SK-N-SH (cell line): ENCODE measurements around the gene VASH2. TPM values are rescaled to one million over a fixed set of nuclear protein-coding genes. Genes with fewer than 3 reads are reported as not detected.

Experiments used
- CTCF ChIA-PET: fragments of 300-600, 350-600 bp; formaldehyde crosslinking; extraction: SDS; loops from one replicate; lab custom pipeline; 2021; lab: Yijun Ruan, JAX
- POLR2A ChIA-PET: fragments of 350-600 bp; sonication (Branson Sonifier 250); formaldehyde crosslinking; extraction: SDS; loops from one replicate; lab custom pipeline; 2020; ENCODE audit warnings: antibody characterized with exemption, inconsistent platforms; lab: Yijun Ruan, JAX
- DNase-seq: peaks from one replicate; pipeline ENCODE4 v3.0.0; 2012
- H2AFZ ChIP-seq: fragments of 200-600 bp; sonication (generic); 2 replicates; pipeline ENCODE4 v1.8.1; 2016; ENCODE audit warnings: antibody characterized with exemption, mild to moderate bottlenecking, low read depth
- H3F3A ChIP-seq: fragments of 200-600 bp; sonication (generic); replicated peaks from 2 replicates; pipeline ENCODE3; 2016; ENCODE audit warnings: antibody characterized with exemption, mild to moderate bottlenecking; ENCODE audit not compliant: insufficient read depth
- H3K27ac ChIP-seq, 2 experiments: fragments of 200-500 bp in 1 of 2; fragments of 200-600 bp in 1 of 2; sonication (Bioruptor generic) in 1 of 2; sonication (generic), shearing (Covaris generic) in 1 of 2; 2 replicates each; pipeline versions ENCODE4 v1.5.1 to v1.6.1; 2014 to 2016; ENCODE audit warnings: low read depth in 2 of 2, inconsistent platforms in 1 of 2, low read length in 1 of 2, mild to moderate bottlenecking in 1 of 2, mixed read lengths in 1 of 2
- H3K27me3 ChIP-seq: fragments of 200-600 bp; sonication (generic), shearing (Covaris generic); 2 replicates; pipeline ENCODE4 v1.6.1; 2016; ENCODE audit warnings: mixed run types; ENCODE audit not compliant: insufficient read depth
- H3K36me3 ChIP-seq, 2 experiments: fragments of 200-500 bp in 1 of 2; fragments of 200-600 bp in 1 of 2; sonication (Bioruptor generic) in 1 of 2; sonication (generic) in 1 of 2; replicated peaks in 1 of 2; 2 replicates each; pipeline versions ENCODE3 to v1.5.1; 2014 to 2016; ENCODE audit warnings: low read length in 1 of 2, mild to moderate bottlenecking in 1 of 2; ENCODE audit not compliant: insufficient read depth in 2 of 2, control insufficient read depth in 1 of 2
- H3K4me1 ChIP-seq, 2 experiments: fragments of 200-500 bp in 1 of 2; fragments of 200-600 bp in 1 of 2; sonication (Bioruptor generic) in 1 of 2; sonication (generic), shearing (Covaris generic) in 1 of 2; 2 replicates each; pipeline versions ENCODE4 v1.5.1 to v1.6.1; 2014 to 2016; ENCODE audit warnings: low read depth in 1 of 2, low read length in 1 of 2, mixed run types in 1 of 2; ENCODE audit not compliant: insufficient read depth in 2 of 2, control insufficient read depth in 1 of 2
- H3K4me2 ChIP-seq: fragments of 200-600 bp; sonication (generic), shearing (Covaris generic); 2 replicates; pipeline ENCODE4 v1.6.1; 2017; ENCODE audit warnings: mixed run types
- H3K4me3 ChIP-seq, 2 experiments: fragments of 200-500 bp in 1 of 2; fragments of 200-600 bp in 1 of 2; sonication (Bioruptor generic) in 1 of 2; sonication (generic), shearing (Covaris generic) in 1 of 2; 2 replicates each; pipeline versions ENCODE4 v1.5.1 to v1.8.1; 2014 to 2016; ENCODE audit warnings: low read depth in 2 of 2, inconsistent platforms in 1 of 2, low read length in 1 of 2, mild to moderate bottlenecking in 1 of 2, mixed read lengths in 1 of 2, moderate library complexity in 1 of 2
- H3K79me2 ChIP-seq: fragments of 200-600 bp; sonication (generic); 2 replicates; pipeline ENCODE4 v1.8.1; 2017; ENCODE audit warnings: mild to moderate bottlenecking; ENCODE audit not compliant: insufficient read depth
- H3K9ac ChIP-seq: fragments of 200-600 bp; sonication (generic); 2 replicates; pipeline ENCODE4 v1.6.1; 2017; ENCODE audit warnings: mixed run types
- H3K9me2 ChIP-seq: fragments of 200-600 bp; sonication (generic); 2 replicates; pipeline ENCODE4 v1.6.1; 2017; ENCODE audit warnings: mixed run types
- H3K9me3 ChIP-seq: fragments of 200-600 bp; sonication (generic); 2 replicates; pipeline ENCODE4 v1.6.1; 2017; ENCODE audit warnings: mixed run types, mild to moderate bottlenecking, moderate library complexity
- H4K20me1 ChIP-seq: fragments of 200-600 bp; sonication (generic); 2 replicates; pipeline ENCODE4 v1.6.1; 2017; ENCODE audit warnings: mild to moderate bottlenecking, mixed run types; ENCODE audit not compliant: insufficient read depth
- CHD2 ChIP-seq: fragments of 150-350 bp; IDR thresholded peaks from 2 replicates; pipeline ENCODE4 v1.6.1; 2018; ENCODE audit warnings: low read length; ENCODE audit not compliant: partially characterized antibody
- EZH2phosphoT487 ChIP-seq: fragments of 200-600 bp; sonication (generic); IDR thresholded peaks from 2 replicates; pipeline ENCODE4 v1.6.1; 2017; ENCODE audit warnings: low read depth, mixed run types, mild to moderate bottlenecking, antibody characterized with exemption, moderate library complexity, borderline replicate concordance
- FOSL2 ChIP-seq: IDR thresholded peaks from 2 replicates; pipeline ENCODE4 v1.4.0; 2012; ENCODE audit warnings: low read depth, mild to moderate bottlenecking, moderate library complexity, borderline replicate concordance
- FOXJ3 ChIP-seq: sonication (generic); formaldehyde crosslinking; IDR thresholded peaks from 2 replicates; pipeline ENCODE4 v1.5.1; 2020; ENCODE audit warnings: mild to moderate bottlenecking, missing genetic modification reagents
- FOXM1 ChIP-seq: IDR thresholded peaks from 2 replicates; pipeline ENCODE4 v1.4.0; 2012; ENCODE audit warnings: low read depth, mild to moderate bottlenecking
- GABPA ChIP-seq: IDR thresholded peaks from 2 replicates; pipeline ENCODE4 v1.4.0; 2012; ENCODE audit warnings: low read depth, mild to moderate bottlenecking
- GATA2 ChIP-seq: sonication (generic); formaldehyde crosslinking; IDR thresholded peaks from 2 replicates; pipeline ENCODE4 v1.5.0; 2020; ENCODE audit warnings: mild to moderate bottlenecking, missing genetic modification reagents
- IRF3 ChIP-seq: fragments of 150-350 bp; IDR thresholded peaks from 2 replicates; pipeline ENCODE4 v1.6.1; 2016; ENCODE audit warnings: mild to moderate bottlenecking, low read depth, low read length
- JUND ChIP-seq: IDR thresholded peaks from 2 replicates; pipeline ENCODE4 v1.4.0; 2012
- MXI1 ChIP-seq: IDR thresholded peaks from 2 replicates; pipeline ENCODE4 v1.6.1; 2012; ENCODE audit warnings: mild to moderate bottlenecking, low read depth, low read length, improper control_type of control experiment
- NFIC ChIP-seq: IDR thresholded peaks from 2 replicates; pipeline ENCODE4 v1.4.0; 2012; ENCODE audit warnings: borderline replicate concordance
- NRF1 ChIP-seq: IDR thresholded peaks from 2 replicates; pipeline ENCODE4 v1.6.1; 2012; ENCODE audit warnings: low read depth, mild to moderate bottlenecking, low read length
- RAD21 ChIP-seq: IDR thresholded peaks from 2 replicates; pipeline ENCODE4 v1.6.1; 2012; ENCODE audit warnings: mild to moderate bottlenecking, low read length
- RXRA ChIP-seq: IDR thresholded peaks from 2 replicates; pipeline ENCODE4 v1.4.0; 2012; ENCODE audit warnings: low read depth, mild to moderate bottlenecking, borderline replicate concordance
- SMC3 ChIP-seq: IDR thresholded peaks from 2 replicates; pipeline ENCODE4 v1.6.1; 2012; ENCODE audit warnings: low read depth, low read length, improper control_type of control experiment
- TAF1 ChIP-seq: IDR thresholded peaks from 2 replicates; pipeline ENCODE4 v1.6.1; 2012; ENCODE audit warnings: low read depth, mild to moderate bottlenecking, low read length, moderate library complexity, borderline replicate concordance
- TEAD4 ChIP-seq: IDR thresholded peaks from 2 replicates; pipeline ENCODE4 v1.4.0; 2012; ENCODE audit warnings: mild to moderate bottlenecking, borderline replicate concordance; ENCODE audit not compliant: insufficient read depth
- YY1 ChIP-seq: IDR thresholded peaks from 2 replicates; pipeline ENCODE4 v1.4.0; 2012; ENCODE audit warnings: low read depth, mild to moderate bottlenecking
- WGBS: methylation state at CpG from one replicate; pipeline ENCODE4 v1.1.6; 2017; ENCODE audit warnings: low lambda C conversion rate; 5-methylcytosine and 5-hydroxymethylcytosine counted together
- polyA plus RNA-seq, 3 experiments: library from polyadenylated mRNA; depleted of rRNA; stranded (reverse); fragments of >200 nt; gene quantifications; 2 replicates each; pipeline ENCODE4 v1.2.3, GENCODE V29; 2012
- TF ChIP-seq, protein P1 (sequence below): IDR thresholded peaks from 2 replicates; pipeline ENCODE4 v1.4.0; 2012; ENCODE audit warnings: low read depth
- TF ChIP-seq, protein P2 (sequence below): fragments of 150-350 bp; IDR thresholded peaks from 2 replicates; pipeline ENCODE4 v1.6.1; 2017; ENCODE audit warnings: antibody characterized with exemption, low read length, low read depth, borderline replicate concordance
- TF ChIP-seq, protein P3 (sequence below): IDR thresholded peaks from 2 replicates; pipeline ENCODE4 v1.6.1; 2012; ENCODE audit warnings: mild to moderate bottlenecking, low read depth, low read length, moderate library complexity

The VASH2 gene
- polyA plus RNA-seq, 1 of the 3 experiments (the other 2 are of a cell fraction), result 0.41 TPM

- peaks cover 0 to under 1% of the 10 kb centered on the region in 2 experiments for H3K36me3 ChIP-seq
- no peak overlapping the region for H3K9ac ChIP-seq
- no peak overlapping the region for H3K27ac ChIP-seq
- H3K9me3 ChIP-seq, result no peaks in the 10 kb centered on the region
- peaks cover 0 to 2% of the 10 kb centered on the region in 2 experiments; a peak in 3 of 4 replicates for H3K4me1 ChIP-seq
- no peak overlapping the region for H3K4me2 ChIP-seq
- H3F3A ChIP-seq, result peaks cover 3% of the 10 kb centered on the region
- no peak overlapping the region for H2AFZ ChIP-seq
- H3K79me2 ChIP-seq, result peaks cover 7% of the 10 kb centered on the region
- 81% methylated on average over 4 of the region's 4 CpGs for WGBS
- no peak overlapping the region for H3K4me3 ChIP-seq
- POLR2A ChIA-PET, result interaction anchor here (0.8 kb wide), 1 partner anchor 32 kb away, joined by 3 read pairs; the partner anchor contains the start of gene RPS6KC1
- no peaks in the 10 kb centered on the region for H3K9me2 ChIP-seq
- no peak for DNase-seq
- CTCF ChIA-PET, result interaction anchor here (1.2 kb wide), 1 partner anchor 32 kb away, joined by 3 read pairs; the partner anchor contains the start of gene RPS6KC1
- TF ChIP-seq FOXJ3 (CRISPR knock-in tag), result no peak
- TF ChIP-seq TEAD4, result no peak
- TF ChIP-seq RAD21, result no peak
- no peak for TF ChIP-seq GABPA
- TF ChIP-seq TAF1, result no peak
- TF ChIP-seq GATA2 (CRISPR knock-in tag), result no peak
- TF ChIP-seq, protein P1, sequence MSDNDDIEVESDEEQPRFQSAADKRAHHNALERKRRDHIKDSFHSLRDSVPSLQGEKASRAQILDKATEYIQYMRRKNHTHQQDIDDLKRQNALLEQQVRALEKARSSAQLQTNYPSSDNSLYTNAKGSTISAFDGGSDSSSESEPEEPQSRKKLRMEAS, result no peak
- no peak for TF ChIP-seq NFIC
- TF ChIP-seq EZH2phosphoT487, result no peak
- TF ChIP-seq NRF1, result no peak
- no peak for TF ChIP-seq FOXM1
- no peak for TF ChIP-seq FOSL2
- TF ChIP-seq, protein P2, sequence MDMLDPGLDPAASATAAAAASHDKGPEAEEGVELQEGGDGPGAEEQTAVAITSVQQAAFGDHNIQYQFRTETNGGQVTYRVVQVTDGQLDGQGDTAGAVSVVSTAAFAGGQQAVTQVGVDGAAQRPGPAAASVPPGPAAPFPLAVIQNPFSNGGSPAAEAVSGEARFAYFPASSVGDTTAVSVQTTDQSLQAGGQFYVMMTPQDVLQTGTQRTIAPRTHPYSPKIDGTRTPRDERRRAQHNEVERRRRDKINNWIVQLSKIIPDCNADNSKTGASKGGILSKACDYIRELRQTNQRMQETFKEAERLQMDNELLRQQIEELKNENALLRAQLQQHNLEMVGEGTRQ, result no peak
- no peak for TF ChIP-seq SMC3
- TF ChIP-seq, all 33 proteins: peak for 0
- Histone ChIP-seq H3K27me3 (no peaks in the 10 kb centered on the region), H4K20me1 (no peaks in the 10 kb centered on the region)
Observed at GRCh38 chr1:213019450-213019849, 69.1 kb downstream of the VASH2 start.

- ChIA-PET CTCF (interaction anchor here (1.2 kb wide), 1 partner anchor 31 kb away, joined by 3 read pairs; the partner anchor contains the start of gene RPS6KC1), POLR2A (interaction anchor here (0.8 kb wide), 1 partner anchor 31 kb away, joined by 3 read pairs; the partner anchor contains the start of gene RPS6KC1)
- H3K4me2 ChIP-seq, result no peak overlapping the region
- WGBS, result 74% methylated on average over 3 of the region's 3 CpGs
- DNase-seq, result no peak
- no peaks in the 10 kb centered on the region for H4K20me1 ChIP-seq
- no peaks in the 10 kb centered on the region for H3K36me3 ChIP-seq
- H3K9me2 ChIP-seq, result no peaks in the 10 kb centered on the region
- H3K9ac ChIP-seq, result no peak overlapping the region
- H3F3A ChIP-seq, result peaks cover 3% of the 10 kb centered on the region
- no peaks in the 10 kb centered on the region for H3K9me3 ChIP-seq
- H3K79me2 ChIP-seq, result peaks cover 2% of the 10 kb centered on the region
- H2AFZ ChIP-seq, result no peak overlapping the region
- no peaks in the 10 kb centered on the region for H3K27me3 ChIP-seq
- H3K4me1 ChIP-seq, result no peaks in the 10 kb centered on the region; a peak in 2 of 4 replicates
- TF ChIP-seq MXI1 (no peak), CHD2 (no peak), RXRA (no peak), FOXM1 (no peak), TEAD4 (no peak), IRF3 (no peak), GABPA (no peak), YY1 (no peak), NRF1 (no peak), RAD21 (no peak), JUND (no peak)
- TF ChIP-seq, protein P3, sequence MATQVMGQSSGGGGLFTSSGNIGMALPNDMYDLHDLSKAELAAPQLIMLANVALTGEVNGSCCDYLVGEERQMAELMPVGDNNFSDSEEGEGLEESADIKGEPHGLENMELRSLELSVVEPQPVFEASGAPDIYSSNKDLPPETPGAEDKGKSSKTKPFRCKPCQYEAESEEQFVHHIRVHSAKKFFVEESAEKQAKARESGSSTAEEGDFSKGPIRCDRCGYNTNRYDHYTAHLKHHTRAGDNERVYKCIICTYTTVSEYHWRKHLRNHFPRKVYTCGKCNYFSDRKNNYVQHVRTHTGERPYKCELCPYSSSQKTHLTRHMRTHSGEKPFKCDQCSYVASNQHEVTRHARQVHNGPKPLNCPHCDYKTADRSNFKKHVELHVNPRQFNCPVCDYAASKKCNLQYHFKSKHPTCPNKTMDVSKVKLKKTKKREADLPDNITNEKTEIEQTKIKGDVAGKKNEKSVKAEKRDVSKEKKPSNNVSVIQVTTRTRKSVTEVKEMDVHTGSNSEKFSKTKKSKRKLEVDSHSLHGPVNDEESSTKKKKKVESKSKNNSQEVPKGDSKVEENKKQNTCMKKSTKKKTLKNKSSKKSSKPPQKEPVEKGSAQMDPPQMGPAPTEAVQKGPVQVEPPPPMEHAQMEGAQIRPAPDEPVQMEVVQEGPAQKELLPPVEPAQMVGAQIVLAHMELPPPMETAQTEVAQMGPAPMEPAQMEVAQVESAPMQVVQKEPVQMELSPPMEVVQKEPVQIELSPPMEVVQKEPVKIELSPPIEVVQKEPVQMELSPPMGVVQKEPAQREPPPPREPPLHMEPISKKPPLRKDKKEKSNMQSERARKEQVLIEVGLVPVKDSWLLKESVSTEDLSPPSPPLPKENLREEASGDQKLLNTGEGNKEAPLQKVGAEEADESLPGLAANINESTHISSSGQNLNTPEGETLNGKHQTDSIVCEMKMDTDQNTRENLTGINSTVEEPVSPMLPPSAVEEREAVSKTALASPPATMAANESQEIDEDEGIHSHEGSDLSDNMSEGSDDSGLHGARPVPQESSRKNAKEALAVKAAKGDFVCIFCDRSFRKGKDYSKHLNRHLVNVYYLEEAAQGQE, result no peak
- TF ChIP-seq, protein P1, result no peak
- no peak overlapping the region for H3K4me3 ChIP-seq
- no peak overlapping the region for H3K27ac ChIP-seq
Observed at GRCh38 chr1:213020016-213020415, 69.7 kb downstream of the VASH2 start.
